Breast epithelium (tissue), 3 donors: ENCODE data around the gene FICD.

Experiments
- CTCF ChIP-seq, 3 donors: fragments of 450-650 bp; IDR thresholded peaks; one replicate each; pipeline ENCODE4 v1.5.1; 2016 to 2017; ENCODE audit warnings: antibody characterized with exemption in 3 of 3, mild to moderate bottlenecking in 3 of 3, moderate library complexity in 3 of 3
- POLR2A ChIP-seq: fragments of 450-650 bp; IDR thresholded peaks from one replicate; pipeline ENCODE4 v1.6.1; 2016; ENCODE audit warnings: antibody characterized with exemption, mild to moderate bottlenecking, moderate library complexity
- POLR2AphosphoS5 ChIP-seq, 3 donors: sonication (generic); formaldehyde crosslinking; IDR thresholded peaks; one replicate each; pipeline ENCODE4 v1.6.1; 2017; ENCODE audit warnings: antibody characterized with exemption in 3 of 3

DNA sequence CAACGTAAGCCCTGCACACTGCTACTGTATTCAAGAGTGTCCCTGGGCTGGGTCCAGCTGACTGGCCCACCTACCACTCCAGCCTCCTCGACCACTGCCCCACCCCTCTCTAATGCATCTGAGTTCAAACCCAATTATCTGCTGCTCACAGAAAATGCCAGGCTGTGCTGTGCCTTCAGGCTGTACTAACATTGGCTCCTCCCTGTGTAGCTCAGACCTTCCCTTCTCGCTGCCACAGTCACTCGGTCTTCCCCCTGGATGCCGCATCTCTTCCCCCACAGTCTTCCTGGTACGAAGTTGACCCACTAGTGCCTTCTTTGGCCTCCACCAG lies 12.1 kb downstream of the FICD start:
- TF ChIP-seq POLR2A (no peak), CTCF (IDR thresholded peaks at IDR 0.05) (no peak), POLR2AphosphoS5 (IDR thresholded peaks at IDR 0.05) (no peak)
